Uterus (tissue), 2 donors: ENCODE measurements around the gene OR52E8.

Experiments
- POLR2A ChIP-seq, 2 donors: fragments of 450-650 bp; IDR thresholded peaks; one replicate each; pipeline ENCODE4 v1.6.1; 2016; ENCODE audit warnings: antibody characterized with exemption in 2 of 2, mild to moderate bottlenecking in 1 of 2, moderate library complexity in 1 of 2
- TF ChIP-seq, protein P1 (sequence below), 4 experiments: fragments of 200-600 bp in 2 of 4; fragments of 450-650 bp in 2 of 4; sonication (generic) in 2 of 4; IDR thresholded peaks; one replicate each; pipeline ENCODE4 v1.5.1; 2016 to 2019; ENCODE audit warnings: antibody characterized with exemption in 4 of 4, mild to moderate bottlenecking in 2 of 4, moderate library complexity in 1 of 4

DNA sequence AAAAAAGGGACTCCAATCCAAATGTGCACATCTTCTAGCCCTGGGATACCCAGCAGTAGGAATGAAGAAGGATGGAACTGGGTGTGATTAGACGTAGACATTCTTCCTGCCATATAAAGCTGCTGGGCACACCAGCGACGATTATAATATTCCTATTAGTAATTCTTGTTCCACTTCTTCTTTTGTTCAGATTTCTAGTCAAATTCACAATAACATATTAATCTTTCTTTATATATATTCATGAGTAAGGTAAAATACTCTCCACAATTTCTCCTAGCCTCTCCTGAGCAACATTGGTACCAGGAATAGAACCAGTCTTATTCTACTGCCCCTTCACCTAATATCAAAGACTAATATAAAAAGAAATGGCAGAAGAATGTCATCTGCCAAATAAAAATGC, at the start of gene OR52E8:
- TF ChIP-seq, protein P1, sequence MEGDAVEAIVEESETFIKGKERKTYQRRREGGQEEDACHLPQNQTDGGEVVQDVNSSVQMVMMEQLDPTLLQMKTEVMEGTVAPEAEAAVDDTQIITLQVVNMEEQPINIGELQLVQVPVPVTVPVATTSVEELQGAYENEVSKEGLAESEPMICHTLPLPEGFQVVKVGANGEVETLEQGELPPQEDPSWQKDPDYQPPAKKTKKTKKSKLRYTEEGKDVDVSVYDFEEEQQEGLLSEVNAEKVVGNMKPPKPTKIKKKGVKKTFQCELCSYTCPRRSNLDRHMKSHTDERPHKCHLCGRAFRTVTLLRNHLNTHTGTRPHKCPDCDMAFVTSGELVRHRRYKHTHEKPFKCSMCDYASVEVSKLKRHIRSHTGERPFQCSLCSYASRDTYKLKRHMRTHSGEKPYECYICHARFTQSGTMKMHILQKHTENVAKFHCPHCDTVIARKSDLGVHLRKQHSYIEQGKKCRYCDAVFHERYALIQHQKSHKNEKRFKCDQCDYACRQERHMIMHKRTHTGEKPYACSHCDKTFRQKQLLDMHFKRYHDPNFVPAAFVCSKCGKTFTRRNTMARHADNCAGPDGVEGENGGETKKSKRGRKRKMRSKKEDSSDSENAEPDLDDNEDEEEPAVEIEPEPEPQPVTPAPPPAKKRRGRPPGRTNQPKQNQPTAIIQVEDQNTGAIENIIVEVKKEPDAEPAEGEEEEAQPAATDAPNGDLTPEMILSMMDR (IDR thresholded peaks at IDR 0.05): no peak
- TF ChIP-seq POLR2A (IDR thresholded peaks at IDR 0.05): no peak
